ENCODE results near the gene MB21D2. TPM values are rescaled to one million over a fixed set of nuclear protein-coding genes. Genes with fewer than 3 reads are reported as not detected.
"Not testable (repeated sequence)": the region's sequence is repeated elsewhere in the genome, so short reads cannot be mapped to it uniquely, and the experiment has no call there.

The MB21D2 gene
- polyA plus RNA-seq, 1 donor (not counting 4 experiments of a cell fraction or from before 2014, with no cell fraction given), result 9.0 TPM

DNA sequence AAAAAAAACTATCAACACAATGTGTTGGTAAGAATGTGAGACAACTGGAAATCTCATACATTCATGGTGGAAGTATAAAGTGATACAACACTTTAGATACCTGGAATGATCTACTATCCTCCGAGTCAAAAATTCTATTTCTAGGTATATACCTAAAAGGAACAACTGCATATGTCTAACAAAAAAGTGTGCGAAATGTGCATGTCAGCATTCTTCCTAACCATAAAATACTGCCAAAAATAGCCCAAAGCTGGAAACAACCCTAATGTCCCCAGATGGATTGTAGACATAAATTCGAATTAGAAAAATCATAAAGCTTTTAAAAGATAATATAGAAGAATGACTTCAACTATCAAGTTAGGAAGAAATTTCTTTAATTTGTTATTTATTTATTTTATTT, 139.1 kb downstream of the MB21D2 start:
- peaks cover 2% of the 10 kb centered on the region for H3K9me3 ChIP-seq (ENCODE audit: control insufficient read depth, low read depth, low read length)
- no peak overlapping the region for H2AFZ ChIP-seq (ENCODE audit: control insufficient read depth, low read length)
- FAIRE-seq (no peak), DNase-seq (ENCODE audit: low read depth, low spot score) (no peak)
- H3K27ac ChIP-seq (ENCODE audit: control insufficient read depth, insufficient read depth, low read length), result no peak overlapping the region
- no peaks in the 10 kb centered on the region for H3K4me1 ChIP-seq (ENCODE audit: control insufficient read depth, extremely low read depth, insufficient read depth, low read length)
- H3K4me2 ChIP-seq (ENCODE audit: control insufficient read depth, extremely low read depth, insufficient read depth, low read depth, low read length), result no peak overlapping the region
- dilution Hi-C loops (cut with MboI; ENCODE audit: extremely low pct_ligation_motif_present, low sequenced_read_pairs), result no loop called here
- H3K27me3 ChIP-seq (ENCODE audit: control insufficient read depth, extremely low read depth, insufficient read depth, low read length), result no peaks in the 10 kb centered on the region
- no peak overlapping the region for H3K4me3 ChIP-seq (ENCODE audit: control insufficient read depth in 2 of 3, extremely low read depth in 1 of 3, insufficient read depth in 2 of 3, low read depth in 1 of 3, low read length in 3 of 3)
- TF ChIP-seq EZH2 (IDR thresholded peaks at IDR 0.05; ENCODE audit: low read length), result no peak
- TF ChIP-seq, protein P1, sequence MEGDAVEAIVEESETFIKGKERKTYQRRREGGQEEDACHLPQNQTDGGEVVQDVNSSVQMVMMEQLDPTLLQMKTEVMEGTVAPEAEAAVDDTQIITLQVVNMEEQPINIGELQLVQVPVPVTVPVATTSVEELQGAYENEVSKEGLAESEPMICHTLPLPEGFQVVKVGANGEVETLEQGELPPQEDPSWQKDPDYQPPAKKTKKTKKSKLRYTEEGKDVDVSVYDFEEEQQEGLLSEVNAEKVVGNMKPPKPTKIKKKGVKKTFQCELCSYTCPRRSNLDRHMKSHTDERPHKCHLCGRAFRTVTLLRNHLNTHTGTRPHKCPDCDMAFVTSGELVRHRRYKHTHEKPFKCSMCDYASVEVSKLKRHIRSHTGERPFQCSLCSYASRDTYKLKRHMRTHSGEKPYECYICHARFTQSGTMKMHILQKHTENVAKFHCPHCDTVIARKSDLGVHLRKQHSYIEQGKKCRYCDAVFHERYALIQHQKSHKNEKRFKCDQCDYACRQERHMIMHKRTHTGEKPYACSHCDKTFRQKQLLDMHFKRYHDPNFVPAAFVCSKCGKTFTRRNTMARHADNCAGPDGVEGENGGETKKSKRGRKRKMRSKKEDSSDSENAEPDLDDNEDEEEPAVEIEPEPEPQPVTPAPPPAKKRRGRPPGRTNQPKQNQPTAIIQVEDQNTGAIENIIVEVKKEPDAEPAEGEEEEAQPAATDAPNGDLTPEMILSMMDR (optimal IDR thresholded peaks at IDR 0.05 in 1 of 3, IDR thresholded peaks at IDR 0.05 in 1 of 3, conservative IDR thresholded peaks at IDR 0.05 in 1 of 3; ENCODE audit: extremely low read depth in 1 of 3, insufficient read depth in 2 of 3, low read length in 3 of 3), result no peak
- no peaks in the 10 kb centered on the region for H3K9me1 ChIP-seq (ENCODE audit: control insufficient read depth, extremely low read depth, insufficient read depth, low read length)
- no peaks in the 10 kb centered on the region for H3K36me3 ChIP-seq (ENCODE audit: control insufficient read depth in 2 of 2, extremely low read depth in 1 of 2, insufficient read depth in 2 of 2, low read length in 2 of 2)
- H3K9ac ChIP-seq (ENCODE audit: control insufficient read depth, extremely low read depth, insufficient read depth, low read length), result no peak overlapping the region
- no peaks in the 10 kb centered on the region for H3K79me2 ChIP-seq (ENCODE audit: control insufficient read depth, insufficient read depth, low read length)
- H4K20me1 ChIP-seq (ENCODE audit: control insufficient read depth, extremely low read depth, insufficient read depth, low read length), result no peaks in the 10 kb centered on the region

DNA sequence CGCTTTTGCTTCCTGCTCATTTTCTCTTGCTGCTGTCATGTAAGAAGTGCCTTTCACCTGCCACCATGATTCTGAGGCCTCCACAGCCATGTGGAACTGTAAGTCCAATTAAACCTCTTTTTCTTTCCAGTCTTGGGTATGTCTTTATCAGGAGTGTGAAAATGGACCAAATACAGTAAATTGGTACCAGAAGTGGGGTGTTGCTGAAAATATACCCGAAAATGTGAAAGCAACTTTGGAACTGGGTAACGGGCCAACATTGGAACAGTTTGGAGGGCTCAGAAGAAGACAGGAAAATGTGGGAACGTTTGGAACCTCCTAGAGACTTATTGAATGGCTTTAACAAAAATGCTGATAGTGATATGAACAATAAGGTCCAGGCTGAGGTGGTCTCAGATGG, 143.3 kb downstream of the MB21D2 start:
- H3K9me1 ChIP-seq (ENCODE audit: control insufficient read depth, extremely low read depth, insufficient read depth, low read length); H3K79me2 ChIP-seq (ENCODE audit: control insufficient read depth, insufficient read depth, low read length); FAIRE-seq; H3K4me3 ChIP-seq (ENCODE audit: control insufficient read depth in 2 of 3, extremely low read depth in 1 of 3, insufficient read depth in 2 of 3, low read depth in 1 of 3, low read length in 3 of 3); H2AFZ ChIP-seq (ENCODE audit: control insufficient read depth, low read length); DNase-seq (ENCODE audit: low read depth, low spot score); H3K27me3 ChIP-seq (ENCODE audit: control insufficient read depth, extremely low read depth, insufficient read depth, low read length); H3K27ac ChIP-seq (ENCODE audit: control insufficient read depth, insufficient read depth, low read length); dilution Hi-C loops (cut with MboI; ENCODE audit: extremely low pct_ligation_motif_present, low sequenced_read_pairs); H3K36me3 ChIP-seq (ENCODE audit: control insufficient read depth in 2 of 2, extremely low read depth in 1 of 2, insufficient read depth in 2 of 2, low read length in 2 of 2); H3K4me2 ChIP-seq (ENCODE audit: control insufficient read depth, extremely low read depth, insufficient read depth, low read depth, low read length); H3K9ac ChIP-seq (ENCODE audit: control insufficient read depth, extremely low read depth, insufficient read depth, low read length); H4K20me1 ChIP-seq (ENCODE audit: control insufficient read depth, extremely low read depth, insufficient read depth, low read length); H3K9me3 ChIP-seq (ENCODE audit: control insufficient read depth, low read depth, low read length); H3K4me1 ChIP-seq (ENCODE audit: control insufficient read depth, extremely low read depth, insufficient read depth, low read length): not testable (repeated sequence)

DNA sequence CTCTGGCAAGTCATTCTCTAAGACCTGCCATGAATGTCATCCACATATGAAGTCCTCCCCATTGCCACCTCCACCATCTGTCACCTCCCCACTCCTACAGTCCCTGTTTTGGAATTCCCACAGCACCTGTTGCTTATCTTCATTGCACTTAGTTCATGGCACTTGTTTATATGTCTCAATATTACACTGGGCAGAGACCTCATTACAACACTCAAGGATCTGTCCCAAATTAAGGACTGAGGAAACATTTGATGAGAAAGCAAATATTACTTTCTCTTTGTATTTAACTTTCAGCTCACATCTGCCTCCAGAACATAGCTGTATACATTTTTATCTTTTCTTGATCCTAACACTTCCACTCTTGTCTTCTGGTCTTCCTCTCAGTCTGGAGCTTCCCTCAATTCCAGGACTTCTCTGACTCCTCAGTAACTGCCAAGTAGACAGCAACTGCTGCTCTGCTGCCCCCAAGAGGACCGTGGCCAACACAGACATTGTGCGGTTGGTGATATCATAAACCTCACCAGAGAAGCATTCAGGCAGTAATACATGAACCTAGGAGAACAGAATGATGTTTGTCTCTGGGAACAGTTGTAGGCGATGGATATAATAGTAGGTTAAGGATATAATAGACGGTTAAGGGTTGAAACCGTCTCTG, 145.3 kb downstream of the MB21D2 start:
- peaks cover 2% of the 10 kb centered on the region for H3K9me3 ChIP-seq (ENCODE audit: control insufficient read depth, low read depth, low read length)
- dilution Hi-C loops (cut with MboI; ENCODE audit: extremely low pct_ligation_motif_present, low sequenced_read_pairs), result no loop called here
- no peaks in the 10 kb centered on the region for H3K79me2 ChIP-seq (ENCODE audit: control insufficient read depth, insufficient read depth, low read length)
- H3K36me3 ChIP-seq (ENCODE audit: control insufficient read depth in 2 of 2, extremely low read depth in 1 of 2, insufficient read depth in 2 of 2, low read length in 2 of 2), result no peaks in the 10 kb centered on the region
- no peak overlapping the region for H2AFZ ChIP-seq (ENCODE audit: control insufficient read depth, low read length)
- no peak for TF ChIP-seq EZH2 (IDR thresholded peaks at IDR 0.05; ENCODE audit: low read length)
- TF ChIP-seq, protein P1 (optimal IDR thresholded peaks at IDR 0.05 in 1 of 3, IDR thresholded peaks at IDR 0.05 in 1 of 3, conservative IDR thresholded peaks at IDR 0.05 in 1 of 3; ENCODE audit: extremely low read depth in 1 of 3, insufficient read depth in 2 of 3, low read length in 3 of 3), result peak; percentile 42 to 68 (median 59)
- DNase-seq (ENCODE audit: low read depth, low spot score) (no peak), FAIRE-seq (no peak)
- H3K4me2 ChIP-seq (ENCODE audit: control insufficient read depth, extremely low read depth, insufficient read depth, low read depth, low read length), result no peak overlapping the region
- H3K4me1 ChIP-seq (ENCODE audit: control insufficient read depth, extremely low read depth, insufficient read depth, low read length), result no peaks in the 10 kb centered on the region
- no peaks in the 10 kb centered on the region for H3K27me3 ChIP-seq (ENCODE audit: control insufficient read depth, extremely low read depth, insufficient read depth, low read length)
- H4K20me1 ChIP-seq (ENCODE audit: control insufficient read depth, extremely low read depth, insufficient read depth, low read length), result no peaks in the 10 kb centered on the region
- no peak overlapping the region for H3K27ac ChIP-seq (ENCODE audit: control insufficient read depth, insufficient read depth, low read length)
- H3K9me1 ChIP-seq (ENCODE audit: control insufficient read depth, extremely low read depth, insufficient read depth, low read length), result no peaks in the 10 kb centered on the region
- no peak overlapping the region for H3K9ac ChIP-seq (ENCODE audit: control insufficient read depth, extremely low read depth, insufficient read depth, low read length)
- H3K4me3 ChIP-seq (ENCODE audit: control insufficient read depth in 2 of 3, extremely low read depth in 1 of 3, insufficient read depth in 2 of 3, low read depth in 1 of 3, low read length in 3 of 3), result no peak overlapping the region
